HEK293 (cell line): Measurements from ENCODE around the gene EID2.

Experiments
- CTCF ChIA-PET: fragments of 350-600 bp; formaldehyde crosslinking; extraction: SDS; loops from one replicate; lab custom pipeline; 2021; ENCODE audit warnings: antibody characterized with exemption; lab: Yijun Ruan, JAX
- POLR2A ChIA-PET: fragments of 300-600 bp; formaldehyde crosslinking; extraction: SDS; loops from one replicate; lab custom pipeline; 2020; ENCODE audit warnings: antibody characterized with exemption, inconsistent platforms; lab: Yijun Ruan, JAX
- H3K27ac ChIP-seq: fragments of 200-500 bp; sonication (Bioruptor generic); 2 replicates; pipeline ENCODE4 v1.5.1; 2014; ENCODE audit warnings: low read depth, low read length, control low read depth, inconsistent platforms; ENCODE audit errors: extremely low read depth
- H3K36me3 ChIP-seq, 2 experiments: fragments of 200-500 bp in 1 of 2; sonication (Bioruptor generic) in 1 of 2; 1 replicate in 1 of 2; 2 replicates in 1 of 2; pipeline ENCODE4 v1.5.1; 2014 to 2017; ENCODE audit warnings: inconsistent platforms in 2 of 2, low read length in 2 of 2; ENCODE audit not compliant: control insufficient read depth in 2 of 2, insufficient read depth in 1 of 2
- H3K4me1 ChIP-seq: fragments of 200-500 bp; sonication (Bioruptor generic); 2 replicates; pipeline ENCODE4 v1.5.1; 2014; ENCODE audit warnings: mild to moderate bottlenecking, low read length, inconsistent platforms; ENCODE audit not compliant: control insufficient read depth, insufficient read depth
- H3K4me3 ChIP-seq: 2 replicates; pipeline ENCODE4 v1.5.1; 2011; ENCODE audit warnings: low read depth, mild to moderate bottlenecking, control low read depth, low read length, moderate library complexity
- H3K9me3 ChIP-seq: fragments of 200-500 bp; sonication (Bioruptor generic); 2 replicates; pipeline ENCODE4 v1.5.1; 2014; ENCODE audit warnings: low read depth, low read length, inconsistent platforms; ENCODE audit not compliant: control insufficient read depth, insufficient read depth
- KLF1 ChIP-seq: fragments of 450-650 bp; formaldehyde crosslinking; IDR thresholded peaks from 2 replicates; pipeline ENCODE4 v1.5.1; 2016; ENCODE audit warnings: missing biosample characterization, missing genetic modification characterization
- KLF10 ChIP-seq: fragments of 450-650 bp; IDR thresholded peaks from 2 replicates; pipeline ENCODE4 v1.5.1; 2018; ENCODE audit warnings: missing biosample characterization, mild to moderate bottlenecking, missing genetic modification characterization
- KLF17 ChIP-seq: fragments of 450-650 bp; formaldehyde crosslinking; IDR thresholded peaks from 2 replicates; pipeline ENCODE4 v1.5.1; 2016; ENCODE audit warnings: missing biosample characterization, missing genetic modification characterization
- MYNN ChIP-seq: fragments of 450-650 bp; formaldehyde crosslinking; IDR thresholded peaks from 2 replicates; pipeline ENCODE4 v1.5.1; 2016; ENCODE audit warnings: missing biosample characterization, missing genetic modification characterization, borderline replicate concordance
- PRDM6 ChIP-seq: fragments of 450-650 bp; formaldehyde crosslinking; IDR thresholded peaks from 2 replicates; pipeline ENCODE4 v1.5.1; 2017; ENCODE audit warnings: missing biosample characterization, missing genetic modification characterization
- ZFP41 ChIP-seq: fragments of 450-650 bp; formaldehyde crosslinking; IDR thresholded peaks from 2 replicates; pipeline ENCODE4 v1.5.1; 2016; ENCODE audit warnings: missing biosample characterization, missing genetic modification characterization, borderline replicate concordance
- ZNF114 ChIP-seq: fragments of 450-650 bp; formaldehyde crosslinking; IDR thresholded peaks from 2 replicates; pipeline ENCODE4 v1.5.0; 2017; ENCODE audit warnings: missing biosample characterization, missing genetic modification characterization
- ZNF2 ChIP-seq: fragments of 450-650 bp; formaldehyde crosslinking; IDR thresholded peaks from 2 replicates; pipeline ENCODE4 v1.5.1; 2016; ENCODE audit warnings: missing biosample characterization, missing genetic modification characterization
- ZNF211 ChIP-seq: fragments of 450-650 bp; formaldehyde crosslinking; IDR thresholded peaks from 2 replicates; pipeline ENCODE4 v1.5.1; 2016; ENCODE audit warnings: low read depth, missing biosample characterization, missing genetic modification characterization
- ZNF223 ChIP-seq: fragments of 450-650 bp; formaldehyde crosslinking; IDR thresholded peaks from 2 replicates; pipeline ENCODE4 v1.5.1; 2016; ENCODE audit warnings: missing biosample characterization, missing genetic modification characterization
- ZNF26 ChIP-seq: fragments of 450-650 bp; formaldehyde crosslinking; IDR thresholded peaks from 2 replicates; pipeline ENCODE4 v1.5.1; 2016; ENCODE audit warnings: missing biosample characterization, missing genetic modification characterization
- ZNF302 ChIP-seq: fragments of 450-650 bp; formaldehyde crosslinking; IDR thresholded peaks from 2 replicates; pipeline ENCODE4 v1.5.1; 2016; ENCODE audit warnings: missing biosample characterization, missing genetic modification characterization, low read depth
- ZNF362 ChIP-seq: fragments of 450-650 bp; formaldehyde crosslinking; IDR thresholded peaks from 2 replicates; pipeline ENCODE4 v1.5.1; 2016; ENCODE audit warnings: missing biosample characterization, missing genetic modification characterization
- ZNF416 ChIP-seq: fragments of 450-650 bp; formaldehyde crosslinking; IDR thresholded peaks from 2 replicates; pipeline ENCODE4 v1.5.1; 2016; ENCODE audit warnings: missing biosample characterization, missing genetic modification characterization
- ZNF529 ChIP-seq: fragments of 450-650 bp; formaldehyde crosslinking; IDR thresholded peaks from 2 replicates; pipeline ENCODE4 v1.5.1; 2017; ENCODE audit warnings: missing genetic modification characterization, missing biosample characterization; ENCODE audit not compliant: insufficient replicate concordance
- ZNF596 ChIP-seq: fragments of 450-650 bp; IDR thresholded peaks from 2 replicates; pipeline ENCODE4 v1.5.0; 2018; ENCODE audit warnings: missing biosample characterization, mild to moderate bottlenecking, missing genetic modification characterization, moderate library complexity
- ZNF664 ChIP-seq: fragments of 450-650 bp; formaldehyde crosslinking; IDR thresholded peaks from 2 replicates; pipeline ENCODE4 v1.5.1; 2016; ENCODE audit warnings: missing biosample characterization, missing genetic modification characterization
- ZNF707 ChIP-seq: fragments of 450-650 bp; formaldehyde crosslinking; IDR thresholded peaks from 2 replicates; pipeline ENCODE4 v1.5.1; 2016; ENCODE audit warnings: missing biosample characterization, missing genetic modification characterization

EID2 gene

GRCh38 chr19:39550197-39550596, 10.2 kb upstream of the EID2 start:
- Histone ChIP-seq H3K36me3 (no peaks in the 10 kb centered on the region; a peak in 1 of 3 replicates), H3K9me3 (no peaks in the 10 kb centered on the region)
- no peak for TF ChIP-seq ZNF223 (tag by site-specific recombination)
- no peak for TF ChIP-seq ZNF2 (tag by site-specific recombination)
- TF ChIP-seq ZNF302 (tag by site-specific recombination) = no peak
- no peak for TF ChIP-seq KLF10 (tag by site-specific recombination)
- TF ChIP-seq ZNF529 (tag by site-specific recombination) = no peak
- no peak for TF ChIP-seq KLF17 (tag by site-specific recombination)
- no peak for TF ChIP-seq ZNF211
- TF ChIP-seq ZNF362 (tag by site-specific recombination) = no peak
- TF ChIP-seq ZFP41 (tag by site-specific recombination) = no peak
- no peak for TF ChIP-seq ZNF416
- no peak for TF ChIP-seq PRDM6 (tag by site-specific recombination)
- no peak for TF ChIP-seq KLF1 (tag by site-specific recombination)
- TF ChIP-seq ZNF707 (tag by site-specific recombination) = no peak
- TF ChIP-seq ZNF664 = no peak
- TF ChIP-seq MYNN = no peak
- TF ChIP-seq, all 188 proteins: peak for 0
- ChIA-PET CTCF (interaction anchor here (1.1 to 7.9 kb wide), 8 partner anchors 8 to 188 kb away, joined by 3 to 148 read pairs (median 9); partner anchors contain the start of gene CLC), POLR2A (no interaction called here)
- Histone ChIP-seq H3K4me3 (no peak overlapping the region), H3K27ac (no peak overlapping the region), H3K4me1 (no peaks in the 10 kb centered on the region)

- ChIA-PET POLR2A (no interaction called here), CTCF (interaction anchor here (0.6 to 7.9 kb wide), 10 partner anchors 10 to 672 kb away, joined by 3 to 148 read pairs (median 4); partner anchors contain the start of genes EID2B and TTC9B)
- Histone ChIP-seq H3K27ac (no peak overlapping the region), H3K4me1 (peaks cover 3% of the 10 kb centered on the region; the same call in 1 of the 2 replicates), H3K4me3 (no peak overlapping the region), H3K9me3 (no peaks in the 10 kb centered on the region), H3K36me3 (no peaks in the 10 kb centered on the region)
- no peak for TF ChIP-seq ZNF596 (tag by site-specific recombination)
- TF ChIP-seq KLF1 (tag by site-specific recombination) = peak; percentile 38; the same call in 1 of the 2 replicates
- no peak for TF ChIP-seq ZNF114 (tag by site-specific recombination)
- no peak for TF ChIP-seq ZNF26 (tag by site-specific recombination)
- no peak for TF ChIP-seq ZNF529 (tag by site-specific recombination)
Observed at GRCh38 chr19:39546599-39546998, 6.6 kb upstream of the EID2 start.
